HG03045 (cell line): ENCODE measurements around the gene ULBP1.
"Not testable (repeated sequence)": the region's sequence is repeated elsewhere in the genome, so short reads cannot be mapped to it uniquely, and the experiment has no call there.

Experiments
- ATAC-seq: cut with Tn5 transposase; IDR thresholded peaks from one replicate; pipeline ENCODE4 v1.9.1; 2021; ENCODE audit warnings: mild to moderate bottlenecking, moderate library complexity; ENCODE audit not compliant: unreplicated experiment

The ULBP1 gene

GRCh38 chr6:150003599-150003998 lies 39.9 kb downstream of the ULBP1 start:
- not testable (repeated sequence) for ATAC-seq

DNA sequence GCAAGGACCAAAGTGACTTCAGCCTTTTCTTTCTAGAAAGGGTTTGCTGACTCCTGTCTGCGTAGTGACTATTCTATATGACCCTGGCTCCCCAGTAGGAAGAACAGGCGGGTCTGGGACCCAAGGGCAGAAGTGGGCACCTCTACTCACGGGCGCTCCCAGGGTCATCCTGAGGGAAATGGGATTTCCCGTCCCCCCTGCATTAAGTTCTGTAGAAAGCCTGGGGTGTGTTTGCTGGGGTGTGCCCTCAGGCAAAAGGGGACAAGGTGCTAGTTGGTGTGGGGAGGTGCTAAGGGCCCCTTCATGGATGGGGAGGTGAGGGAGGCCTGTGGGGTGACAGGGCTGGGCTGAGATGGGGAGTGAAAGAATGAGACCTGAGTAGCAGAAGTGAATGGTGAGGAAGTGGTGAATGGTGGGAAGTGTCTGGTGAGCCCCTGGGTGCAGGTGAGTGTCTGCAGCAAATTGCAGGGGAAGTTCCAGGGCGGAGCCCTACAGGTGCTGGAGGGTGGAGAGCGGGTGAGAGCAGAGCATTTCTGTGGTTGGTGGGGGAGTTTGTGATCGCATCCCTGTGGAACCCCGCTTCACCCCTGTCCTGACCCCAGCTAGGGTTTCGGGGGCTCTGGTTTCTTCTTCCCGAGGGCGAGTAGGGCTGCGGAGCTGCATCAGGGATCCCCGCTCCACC lies 40.5 kb downstream of the ULBP1 start:
- ATAC-seq = no peak

- ATAC-seq = peak; percentile 71
Measured at GRCh38 chr6:150004783-150005717, 41.3 kb downstream of the ULBP1 start.

GRCh38 chr6:150005761-150006651 lies 42.3 kb downstream of the ULBP1 start:
- no peak for ATAC-seq

GRCh38 chr6:150006961-150007464 lies 43.3 kb downstream of the ULBP1 start:
- ATAC-seq = no peak

DNA sequence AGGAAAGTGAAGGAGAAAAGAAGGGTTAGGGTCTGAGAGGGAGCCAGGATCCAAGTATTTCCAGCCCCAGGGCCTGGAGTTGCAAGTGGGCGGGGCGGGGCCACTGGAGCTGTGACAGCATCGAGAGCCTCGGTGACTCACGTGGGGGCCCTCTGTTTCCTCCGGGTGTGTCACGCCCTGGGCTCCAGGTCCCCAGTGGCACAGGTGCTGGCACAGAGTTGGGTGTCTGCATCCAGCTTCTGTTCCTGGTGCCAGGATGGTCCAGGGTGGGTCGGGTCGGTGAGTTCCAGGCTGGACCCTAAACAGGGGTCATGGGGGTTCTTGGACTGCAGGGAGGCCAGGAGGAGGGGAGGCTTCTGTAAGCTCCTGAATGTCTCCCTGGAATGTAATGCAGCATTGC lies 44.8 kb downstream of the ULBP1 start:
- no peak for ATAC-seq

GRCh38 chr6:150012846-150013784 lies 49.4 kb downstream of the ULBP1 start:
- not testable (repeated sequence) for ATAC-seq

- not testable (repeated sequence) for ATAC-seq
Measured at GRCh38 chr6:150013785-150014622, 50.3 kb downstream of the ULBP1 start.

DNA sequence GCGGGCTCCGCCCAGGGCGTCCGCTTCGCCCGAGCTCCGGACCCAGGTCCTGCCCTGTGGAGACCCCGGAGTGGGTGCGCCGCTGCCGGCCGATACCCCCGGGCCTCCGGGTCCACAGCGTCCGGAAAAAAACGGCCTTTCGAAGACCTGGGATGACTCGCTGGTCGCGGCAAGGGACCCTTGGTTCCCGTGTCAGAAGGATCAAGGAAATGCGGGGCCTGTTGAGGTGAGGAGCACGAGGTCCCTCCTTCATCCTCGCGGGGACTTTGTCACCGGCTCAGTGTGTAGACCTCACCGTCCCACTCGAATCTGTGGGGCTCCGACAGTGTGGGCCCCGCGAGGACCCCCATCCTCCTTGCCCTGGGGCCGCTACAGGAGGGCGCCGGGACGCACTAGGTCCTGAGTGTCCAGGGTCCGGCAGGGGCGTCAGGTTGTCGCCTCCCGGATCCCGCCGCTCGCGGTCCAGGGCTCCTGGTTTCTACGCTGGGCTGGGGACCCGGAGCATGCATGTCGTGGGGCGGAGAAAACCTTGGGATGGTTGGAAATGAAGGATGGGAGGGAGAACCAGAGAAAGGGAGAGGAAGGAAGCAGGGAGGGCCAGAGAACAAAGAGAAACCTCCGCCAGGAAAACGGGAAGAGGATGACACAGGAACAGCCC lies 51.0 kb downstream of the ULBP1 start:
- not testable (repeated sequence) for ATAC-seq

GRCh38 chr6:150015281-150016001 lies 51.7 kb downstream of the ULBP1 start:
- not testable (repeated sequence) for ATAC-seq

GRCh38 chr6:150016324-150017185 lies 52.8 kb downstream of the ULBP1 start:
- no peak for ATAC-seq

GRCh38 chr6:150017186-150017521 lies 53.4 kb downstream of the ULBP1 start:
- not testable (repeated sequence) for ATAC-seq

DNA sequence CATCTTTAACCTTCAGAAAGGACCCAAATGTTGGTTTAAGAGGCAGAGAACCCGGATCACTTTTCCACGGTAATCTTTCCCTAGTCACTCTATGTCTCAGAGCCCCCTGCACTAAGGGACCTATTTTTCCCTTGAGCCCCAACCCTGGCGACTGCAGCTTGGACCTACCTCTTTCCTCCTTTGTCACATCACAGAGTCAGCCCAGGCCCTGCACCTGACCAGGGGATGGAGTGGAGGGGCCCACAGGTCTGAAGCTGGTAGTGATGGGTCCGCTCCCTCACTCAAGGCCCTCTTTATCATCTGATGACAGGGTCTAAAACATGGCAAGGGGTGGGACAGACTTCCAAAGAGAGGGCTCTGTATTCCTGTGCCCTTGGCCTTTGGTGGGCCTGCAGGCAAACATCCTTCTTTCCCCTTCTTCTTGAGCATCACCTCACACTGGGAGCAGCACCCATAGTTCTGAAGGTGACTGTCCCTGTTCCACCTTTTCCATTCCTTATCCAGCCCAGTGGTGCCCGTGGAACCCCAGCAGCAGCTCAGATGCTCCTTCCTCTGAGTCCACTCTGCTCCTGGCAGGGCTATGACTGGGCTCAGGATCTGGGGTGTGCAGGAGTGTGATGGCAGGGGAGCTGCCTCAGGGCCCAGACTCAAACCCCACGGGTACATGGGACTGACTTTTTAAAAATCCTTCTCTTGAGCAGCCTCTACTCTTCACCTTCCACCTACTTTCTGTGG lies 55.3 kb downstream of the ULBP1 start:
- ATAC-seq = no peak

DNA sequence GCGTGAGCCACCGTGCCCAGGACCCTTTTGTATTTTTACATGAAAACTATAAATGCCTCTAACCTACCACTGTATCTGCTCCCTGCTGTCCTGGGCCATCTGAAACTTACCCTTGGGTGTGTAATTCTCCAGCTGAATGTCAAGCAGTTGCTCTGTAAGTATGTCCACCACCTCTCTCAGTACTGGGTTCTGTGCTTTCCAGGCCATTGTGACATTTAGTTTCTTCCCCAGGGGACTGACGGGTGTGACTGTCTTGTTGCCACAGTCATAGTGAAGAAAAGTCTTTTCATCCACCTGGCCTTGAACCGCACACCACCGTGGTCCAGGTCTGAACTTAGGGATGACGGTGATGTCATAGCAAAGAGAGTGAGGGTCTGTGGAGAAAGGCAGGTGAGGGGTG lies 58.1 kb downstream of the ULBP1 start:
- not testable (repeated sequence) for ATAC-seq
